Measurements from ENCODE around the gene ZNF892. TPM values are rescaled to one million over a fixed set of nuclear protein-coding genes. Genes with fewer than 3 reads are reported as not detected.

The ZNF892 gene
- total and polyA plus RNA-seq, 9 of the 15 experiments (the other 6 are each of a cell fraction or from before 2014, with no cell fraction given) = 0.07 to 0.13 (median 0.09) TPM; not detected in 6

- ATAC-seq = peak; percentile 47
- POLR2A ChIA-PET = no interaction called here
- CTCF ChIA-PET (ENCODE audit: low intra/inter-chr PET ratio) = no interaction called here
- TF ChIP-seq ZNF695 (CRISPR knock-in tag; IDR thresholded peaks at IDR 0.05) = no peak
- TF ChIP-seq GTF3C2 (IDR thresholded peaks at IDR 0.05; ENCODE audit: borderline replicate concordance, extremely low read depth, insufficient read length) = no peak
- no peak for TF ChIP-seq PHF8 (IDR thresholded peaks at IDR 0.05; ENCODE audit: borderline replicate concordance, low read length)
- no peak for TF ChIP-seq ZNF583 (CRISPR knock-in tag; IDR thresholded peaks at IDR 0.05)
- no peak for TF ChIP-seq CGGBP1 (CRISPR knock-in tag; IDR thresholded peaks at IDR 0.05)
- TF ChIP-seq STAG1 (CRISPR knock-in tag; IDR thresholded peaks at IDR 0.05; ENCODE audit: borderline replicate concordance) = no peak
- TF ChIP-seq KDM1A (IDR thresholded peaks at IDR 0.05) = peak; percentile 66 to 80
- no peak for TF ChIP-seq ZSCAN32 (CRISPR knock-in tag; IDR thresholded peaks at IDR 0.05)
- peak; percentile 88; the same call in 1 of the 2 replicates for TF ChIP-seq SMARCA5 (IDR thresholded peaks at IDR 0.05)
- TF ChIP-seq CHAMP1 (IDR thresholded peaks at IDR 0.05) = no peak
- TF ChIP-seq PHB2 (IDR thresholded peaks at IDR 0.05; ENCODE audit: low read depth) = no peak
- TF ChIP-seq FOSL1 (tag; conservative IDR thresholded peaks at IDR 0.05) = no peak
- no peak for TF ChIP-seq KAT8 (IDR thresholded peaks at IDR 0.05; ENCODE audit: low read depth)
- no peak for TF ChIP-seq PHF21A (IDR thresholded peaks at IDR 0.05; ENCODE audit: borderline replicate concordance, low read depth)
- no peak for TF ChIP-seq MITF (IDR thresholded peaks at IDR 0.05)
- peak; percentile 76 for TF ChIP-seq ZNF436 (CRISPR knock-in tag; IDR thresholded peaks at IDR 0.05)
These were observed 41.1 kb upstream of the ZNF892 start for GRCh38 chr2:95166065-95166763.

More at GRCh38 chr2:95166065-95166763, 41.1 kb upstream of the ZNF892 start:
- Histone ChIP-seq H3K27ac (ENCODE audit: extremely low read depth, low read depth, low read length) (peak overlapping the region; percentile 92; the same call in 1 of the 3 replicates), H3K79me2 (ENCODE audit: control insufficient read depth, insufficient read depth, low read length) (peaks cover 25% of the 10 kb centered on the region), H3K27me3 (ENCODE audit: control insufficient read depth in 2 of 2, insufficient read depth in 2 of 2, low read length in 2 of 2) (no peaks in the 10 kb centered on the region), H2AFZ (ENCODE audit: low read depth, low read length) (peak overlapping the region; percentile 96), H3K9me3 (replicated peaks; ENCODE audit: control insufficient read depth, insufficient read depth, low read depth, low read length) (no peaks in the 10 kb centered on the region), H3K4me2 (ENCODE audit: insufficient read depth, low read length) (peak overlapping the region; percentile 99), H3K9ac (ENCODE audit: insufficient read depth in 1 of 2, low read depth in 2 of 2, low read length in 2 of 2) (peak overlapping the region; percentile 89 to 93), H3K4me3 (peak overlapping the region; percentile 73), H3K4me1 (replicated peaks in 1 of 2; ENCODE audit: control insufficient read depth in 2 of 2, insufficient read depth in 2 of 2, low read length in 2 of 2) (peaks cover 3 to 5% of the 10 kb centered on the region in 2 experiments; a peak in 3 of 5 replicates), H4K20me1 (replicated peaks; ENCODE audit: control insufficient read depth, insufficient read depth, low read length) (no peaks in the 10 kb centered on the region), H3K9me1 (ENCODE audit: control insufficient read depth, insufficient read depth, low read length) (no peaks in the 10 kb centered on the region), H3K36me3 (ENCODE audit: control insufficient read depth, insufficient read depth, low read length) (no peaks in the 10 kb centered on the region)
- 5% methylated on average over 16 of the region's 16 CpGs for WGBS (ENCODE audit: insufficient coverage, low coverage, missing lambda C conversion rate)
- in situ Hi-C loops (cut with MboI) (no loop called here), intact Hi-C loops (cut with micrococcal nuclease) (loop anchor here (5.0 kb wide), 1 partner anchor 44 kb away; the partner anchor contains the start of gene MRPS5)
- DNase-seq (ENCODE audit: extremely low read depth in 1 of 4, low spot score in 3 of 4) = no peak
- TSS peak; percentile 89 for BruUV-seq (replicated peaks)
- FAIRE-seq = no peak

Measured in K562 (cell line).